ENCODE measurements around the gene COQ10A. TPM values are rescaled to one million over a fixed set of nuclear protein-coding genes. Genes with fewer than 3 reads are reported as not detected.

The COQ10A gene
- total RNA-seq, 4 donors from 2014 or later = 2.1 to 28.9 (median 15.2) TPM

- no peaks in the 10 kb centered on the region for H3K36me3 ChIP-seq
- no peak overlapping the region for H3K27ac ChIP-seq
- no peaks in the 10 kb centered on the region for H3K9me3 ChIP-seq
- H3K4me3 ChIP-seq = no peak overlapping the region
- no peak for DNase-seq
- intact Hi-C loops (cut with DNase I; ENCODE audit: low total_unique reads) = no loop called here
- TF ChIP-seq POLR2A (IDR thresholded peaks at IDR 0.05) (no peak), CTCF (IDR thresholded peaks at IDR 0.05) (no peak)
- H3K27me3 ChIP-seq = no peaks in the 10 kb centered on the region
- no peaks in the 10 kb centered on the region for H3K4me1 ChIP-seq
Measured at GRCh38 chr12:56248711-56249110, 18.0 kb upstream of the COQ10A start.

- Histone ChIP-seq H3K36me3 (no peaks in the 10 kb centered on the region), H3K9me3 (no peaks in the 10 kb centered on the region), H3K27me3 (no peaks in the 10 kb centered on the region), H3K27ac (no peak overlapping the region), H3K4me1 (peaks cover 0 to 11% of the 10 kb centered on the region in 2 donors), H3K4me3 (no peak overlapping the region)
- DNase-seq = no peak
- intact Hi-C loops (cut with DNase I; ENCODE audit: low total_unique reads) = no loop called here
- no peak for TF ChIP-seq POLR2A (IDR thresholded peaks at IDR 0.05)
- no peak for TF ChIP-seq CTCF (IDR thresholded peaks at IDR 0.05)
Measured at GRCh38 chr12:56252649-56253048, 14.1 kb upstream of the COQ10A start.

- H3K9me3 ChIP-seq = no peaks in the 10 kb centered on the region
- no peak for DNase-seq
- intact Hi-C loops (cut with DNase I; ENCODE audit: low total_unique reads) = no loop called here
- H3K4me1 ChIP-seq = peaks cover 0 to 11% of the 10 kb centered on the region in 2 donors
- H3K36me3 ChIP-seq = no peaks in the 10 kb centered on the region
- no peaks in the 10 kb centered on the region for H3K27me3 ChIP-seq
- no peak overlapping the region for H3K27ac ChIP-seq
- TF ChIP-seq POLR2A (IDR thresholded peaks at IDR 0.05) (no peak), CTCF (IDR thresholded peaks at IDR 0.05) (no peak)
- H3K4me3 ChIP-seq = no peak overlapping the region
Measured at GRCh38 chr12:56253091-56253490, 13.7 kb upstream of the COQ10A start.

GRCh38 chr12:56255671-56256070, 11.1 kb upstream of the COQ10A start:
- H3K4me3 ChIP-seq = no peak overlapping the region
- intact Hi-C loops (cut with DNase I; ENCODE audit: low total_unique reads) = no loop called here
- no peaks in the 10 kb centered on the region for H3K9me3 ChIP-seq
- no peak for TF ChIP-seq CTCF (IDR thresholded peaks at IDR 0.05)
- TF ChIP-seq POLR2A (IDR thresholded peaks at IDR 0.05) = no peak
- DNase-seq = no peak
- H3K27ac ChIP-seq = no peak overlapping the region
- H3K36me3 ChIP-seq = no peaks in the 10 kb centered on the region
- peaks cover 0 to 11% of the 10 kb centered on the region in 2 donors for H3K4me1 ChIP-seq
- H3K27me3 ChIP-seq = no peaks in the 10 kb centered on the region

GRCh38 chr12:56256326-56256960, 10.3 kb upstream of the COQ10A start:
- no peaks in the 10 kb centered on the region for H3K36me3 ChIP-seq
- no peaks in the 10 kb centered on the region for H3K27me3 ChIP-seq
- H3K4me3 ChIP-seq = no peak overlapping the region
- intact Hi-C loops (cut with DNase I; ENCODE audit: low total_unique reads) = no loop called here
- TF ChIP-seq CTCF (IDR thresholded peaks at IDR 0.05) = no peak
- no peak for TF ChIP-seq POLR2A (IDR thresholded peaks at IDR 0.05)
- DNase-seq = no peak
- no peaks in the 10 kb centered on the region for H3K9me3 ChIP-seq
- peaks cover 0 to 11% of the 10 kb centered on the region in 2 donors for H3K4me1 ChIP-seq
- peak overlapping the region in 1 of 2 donors; percentile 95 for H3K27ac ChIP-seq
